ENCODE data around the gene GP1BB.

The GP1BB gene

DNA sequence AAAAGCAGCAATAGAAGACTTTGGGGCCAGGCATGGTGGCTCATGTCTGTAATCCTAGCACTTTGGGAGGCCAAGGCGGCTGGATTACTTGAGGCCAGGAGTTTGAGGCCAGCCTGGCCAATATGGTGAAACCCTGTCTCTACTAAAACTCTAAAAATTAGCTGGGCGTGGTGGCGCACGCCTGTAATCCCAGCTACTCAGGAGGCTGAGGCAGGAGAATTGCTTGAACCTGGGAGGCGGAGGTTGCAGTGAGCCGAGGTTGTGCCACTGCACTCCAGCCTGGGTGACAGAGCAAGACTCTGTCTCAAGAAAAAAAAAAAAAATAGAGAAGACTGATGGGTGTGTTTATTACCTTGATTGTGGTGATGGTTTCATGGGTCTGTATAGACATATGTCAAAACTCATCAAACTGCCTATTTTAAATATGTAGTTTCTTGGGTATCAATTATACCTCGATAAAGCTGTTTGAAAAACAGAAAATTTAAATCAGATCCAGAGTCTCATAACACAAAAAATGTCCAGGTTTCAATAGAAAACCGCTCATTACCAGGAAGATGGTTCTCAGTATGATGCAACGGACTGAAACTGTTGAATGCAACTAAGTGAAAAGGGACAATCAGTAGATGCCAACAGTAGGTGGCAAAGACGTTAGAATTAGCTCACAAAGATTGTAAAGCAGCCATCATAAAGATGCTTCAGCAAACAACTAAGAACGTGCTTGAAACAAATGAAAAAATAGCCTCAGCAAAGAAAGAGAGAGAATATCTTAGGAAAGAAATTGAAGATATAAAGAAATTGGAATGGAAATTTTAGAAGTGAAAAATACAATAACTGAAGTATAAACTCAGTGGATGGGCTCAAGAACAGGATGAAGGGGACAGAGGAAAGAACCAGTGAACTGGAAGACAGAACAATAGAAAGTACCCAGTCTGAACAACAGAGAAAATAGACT lies 42.2 kb upstream of the GP1BB start:
- H3K36me3 ChIP-seq (ENCODE audit: control insufficient read depth, insufficient read depth, low read length), result no peaks in the 10 kb centered on the region
- DNase-seq, result no peak
- no peaks in the 10 kb centered on the region for H3K4me1 ChIP-seq (ENCODE audit: control insufficient read depth, insufficient read depth, low read length, poor library complexity, severe bottlenecking)
- no peak overlapping the region for H3K4me3 ChIP-seq (ENCODE audit: insufficient read depth, low read depth, low read length, poor library complexity, severe bottlenecking)
- no peaks in the 10 kb centered on the region for H3K9me3 ChIP-seq (ENCODE audit: control insufficient read depth, low read length)
- H3K27ac ChIP-seq (ENCODE audit: insufficient read depth, low read length, poor library complexity, severe bottlenecking), result no peak overlapping the region
- H3K27me3 ChIP-seq (replicated peaks; ENCODE audit: control insufficient read depth, insufficient read depth, low read length, poor library complexity, severe bottlenecking), result peaks cover 16% of the 10 kb centered on the region

DNA sequence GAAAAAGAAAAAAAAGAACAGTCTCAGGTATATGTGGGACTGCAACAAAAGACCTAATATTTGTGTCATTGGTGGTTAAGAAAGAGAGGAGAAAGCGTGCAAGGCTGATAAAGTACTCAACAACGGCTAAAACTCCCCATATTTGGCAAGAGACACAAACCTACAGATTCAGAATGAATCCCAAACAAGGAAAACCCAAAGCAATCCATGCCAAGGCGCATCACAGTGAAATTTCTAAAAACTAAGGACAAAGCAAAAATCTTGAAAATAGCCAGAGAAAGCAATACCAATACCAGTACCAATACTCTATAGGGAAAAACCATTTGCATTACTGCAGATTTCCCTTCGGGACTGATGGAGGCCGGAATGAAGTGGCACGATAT lies 41.5 kb upstream of the GP1BB start:
- DNase-seq, result no peak
- H3K27ac ChIP-seq (ENCODE audit: insufficient read depth, low read length, poor library complexity, severe bottlenecking), result no peak overlapping the region
- no peaks in the 10 kb centered on the region for H3K4me1 ChIP-seq (ENCODE audit: control insufficient read depth, insufficient read depth, low read length, poor library complexity, severe bottlenecking)
- H3K9me3 ChIP-seq (ENCODE audit: control insufficient read depth, low read length), result no peaks in the 10 kb centered on the region
- no peaks in the 10 kb centered on the region for H3K36me3 ChIP-seq (ENCODE audit: control insufficient read depth, insufficient read depth, low read length)
- H3K4me3 ChIP-seq (ENCODE audit: insufficient read depth, low read depth, low read length, poor library complexity, severe bottlenecking), result no peak overlapping the region
- H3K27me3 ChIP-seq (replicated peaks; ENCODE audit: control insufficient read depth, insufficient read depth, low read length, poor library complexity, severe bottlenecking), result peaks cover 16% of the 10 kb centered on the region

DNA sequence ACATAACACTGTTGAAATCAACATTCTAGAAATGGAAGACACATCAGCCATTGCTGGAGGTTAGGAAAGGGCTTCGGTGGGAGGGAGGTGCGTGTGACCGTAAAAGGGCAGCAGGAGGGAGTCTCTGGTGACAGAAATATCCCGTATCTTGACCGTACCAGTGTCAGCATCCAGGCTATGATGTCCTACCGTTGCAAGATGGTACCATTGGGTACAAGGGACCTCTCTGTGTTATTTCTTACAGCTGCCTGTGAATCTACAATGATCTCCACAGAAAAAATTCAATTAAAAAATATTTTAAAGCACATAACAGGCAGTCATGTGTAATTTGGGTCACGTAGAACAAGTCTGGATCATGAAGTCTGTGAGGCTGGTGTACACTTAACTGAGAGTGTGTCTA lies 36.4 kb upstream of the GP1BB start:
- H3K27me3 ChIP-seq (replicated peaks; ENCODE audit: control insufficient read depth, insufficient read depth, low read length, poor library complexity, severe bottlenecking), result no peaks in the 10 kb centered on the region
- DNase-seq, result no peak
- H3K27ac ChIP-seq (ENCODE audit: insufficient read depth, low read length, poor library complexity, severe bottlenecking), result no peak overlapping the region
- no peak overlapping the region for H3K4me3 ChIP-seq (ENCODE audit: insufficient read depth, low read depth, low read length, poor library complexity, severe bottlenecking)
- no peaks in the 10 kb centered on the region for H3K36me3 ChIP-seq (ENCODE audit: control insufficient read depth, insufficient read depth, low read length)
- H3K4me1 ChIP-seq (ENCODE audit: control insufficient read depth, insufficient read depth, low read length, poor library complexity, severe bottlenecking), result no peaks in the 10 kb centered on the region
- H3K9me3 ChIP-seq (ENCODE audit: control insufficient read depth, low read length), result no peaks in the 10 kb centered on the region

DNA sequence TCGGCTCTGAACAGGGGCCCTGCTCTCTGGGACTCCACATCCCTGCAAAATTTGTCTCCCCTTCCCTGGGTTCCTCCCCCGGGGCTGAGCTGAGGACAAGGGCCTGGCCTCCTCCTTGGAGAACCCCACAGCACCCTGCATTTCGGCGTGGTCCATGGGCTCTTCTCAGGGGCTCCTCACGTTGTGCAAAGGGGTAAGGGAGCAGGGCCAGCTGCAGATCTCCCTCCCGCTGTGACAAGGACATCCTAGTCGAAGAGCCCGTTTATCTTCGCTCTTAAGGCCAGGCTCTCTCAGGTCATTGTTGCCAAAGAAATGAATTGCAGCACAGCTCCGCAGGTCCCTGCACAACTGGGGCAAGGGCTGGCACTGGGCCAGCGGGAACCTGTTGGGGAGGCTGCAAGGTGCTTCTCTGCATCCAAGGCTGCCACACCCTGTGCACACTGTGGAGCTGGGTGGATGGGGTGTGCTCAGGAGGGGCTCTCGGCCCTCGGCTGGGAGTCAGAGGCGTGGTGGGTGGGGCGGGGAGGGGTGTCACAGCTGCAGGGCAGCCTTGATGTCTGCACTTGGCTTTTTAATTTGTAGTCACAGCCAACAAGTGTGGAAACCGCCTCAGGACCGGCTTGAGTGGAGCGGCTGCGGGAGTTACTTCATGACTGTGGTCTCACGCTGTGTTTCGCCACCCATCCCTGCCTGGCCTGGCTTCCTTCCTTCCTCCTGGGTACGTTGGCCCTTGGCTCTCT lies 35.6 kb upstream of the GP1BB start:
- Histone ChIP-seq H3K27me3 (replicated peaks; ENCODE audit: control insufficient read depth, insufficient read depth, low read length, poor library complexity, severe bottlenecking) (no peaks in the 10 kb centered on the region), H3K27ac (ENCODE audit: insufficient read depth, low read length, poor library complexity, severe bottlenecking) (no peak overlapping the region), H3K9me3 (ENCODE audit: control insufficient read depth, low read length) (no peaks in the 10 kb centered on the region), H3K4me1 (ENCODE audit: control insufficient read depth, insufficient read depth, low read length, poor library complexity, severe bottlenecking) (no peaks in the 10 kb centered on the region), H3K4me3 (ENCODE audit: insufficient read depth, low read depth, low read length, poor library complexity, severe bottlenecking) (no peak overlapping the region), H3K36me3 (ENCODE audit: control insufficient read depth, insufficient read depth, low read length) (no peaks in the 10 kb centered on the region)
- DNase-seq, result no peak

DNA sequence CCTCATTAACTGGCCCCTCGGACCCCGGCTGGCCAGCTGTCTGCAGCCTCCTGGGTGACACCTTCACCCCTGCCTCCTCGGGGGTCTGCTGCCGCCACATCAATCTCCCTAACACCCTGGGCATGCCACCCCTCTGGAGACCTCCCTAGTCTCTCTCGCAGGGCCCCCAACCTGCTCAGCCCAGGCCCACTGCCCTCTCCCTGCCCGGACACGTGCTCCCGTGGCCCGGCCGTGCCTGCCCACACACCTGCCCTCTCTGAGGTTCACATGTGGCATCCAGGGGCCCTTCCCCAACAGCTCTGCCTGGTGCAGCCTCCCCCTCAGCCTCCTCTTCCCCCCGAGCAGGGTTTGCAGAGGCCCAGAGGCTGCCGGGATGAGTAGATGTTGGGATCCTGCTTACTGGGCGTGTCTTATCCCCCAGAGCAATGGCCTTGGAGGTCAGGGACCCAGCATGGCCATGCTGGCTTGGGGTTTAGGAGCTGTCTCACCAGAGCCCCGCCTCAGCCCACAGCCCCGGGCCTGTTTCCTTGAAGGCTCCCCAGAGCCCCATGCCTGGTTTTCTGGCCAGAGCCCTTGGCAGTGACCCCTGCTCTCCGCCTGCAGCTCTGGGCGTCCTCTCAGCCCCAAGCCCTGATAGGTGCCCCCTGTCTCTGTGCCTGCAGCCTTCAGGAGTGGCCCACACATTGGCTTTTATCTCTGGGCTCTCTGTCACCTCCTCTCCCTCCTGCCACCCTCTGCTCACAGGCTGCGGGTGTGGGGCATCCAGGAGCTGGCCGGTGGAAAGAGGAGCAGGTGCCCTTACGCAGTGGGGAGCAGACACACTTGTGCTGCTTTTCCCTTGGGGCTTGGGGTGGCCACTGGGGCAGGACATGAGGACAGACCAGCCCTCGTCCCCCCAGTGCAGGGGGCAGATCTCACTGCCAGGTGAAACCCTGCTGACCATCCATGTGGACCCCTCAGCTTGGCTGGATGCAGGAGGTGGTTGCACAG lies 34.7 kb upstream of the GP1BB start:
- H3K4me1 ChIP-seq (ENCODE audit: control insufficient read depth, insufficient read depth, low read length, poor library complexity, severe bottlenecking), result no peaks in the 10 kb centered on the region
- no peak overlapping the region for H3K27ac ChIP-seq (ENCODE audit: insufficient read depth, low read length, poor library complexity, severe bottlenecking)
- H3K9me3 ChIP-seq (ENCODE audit: control insufficient read depth, low read length), result no peaks in the 10 kb centered on the region

DNA sequence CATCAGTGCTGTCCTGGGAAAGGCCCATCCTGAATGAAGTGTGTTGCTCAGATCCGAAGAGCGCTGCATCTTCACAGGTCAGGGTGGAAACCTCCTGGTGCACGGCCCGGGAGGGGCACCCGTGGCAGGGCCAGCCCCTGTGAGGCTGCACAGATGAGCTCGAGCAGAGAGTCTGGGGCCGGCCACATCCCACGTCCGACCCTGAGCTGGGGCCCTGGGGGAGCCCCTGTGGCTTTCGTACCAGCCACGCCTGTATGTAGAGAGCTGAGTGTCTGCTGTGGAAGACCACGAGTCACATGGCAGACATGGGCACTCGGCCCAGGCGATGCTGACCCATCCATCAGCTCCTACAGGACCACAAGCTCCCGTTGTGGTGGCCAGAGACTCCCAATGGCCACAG lies 33.9 kb upstream of the GP1BB start:
- Histone ChIP-seq H3K27ac (ENCODE audit: insufficient read depth, low read length, poor library complexity, severe bottlenecking) (no peak overlapping the region), H3K4me3 (ENCODE audit: insufficient read depth, low read depth, low read length, poor library complexity, severe bottlenecking) (no peak overlapping the region), H3K27me3 (replicated peaks; ENCODE audit: control insufficient read depth, insufficient read depth, low read length, poor library complexity, severe bottlenecking) (no peaks in the 10 kb centered on the region), H3K4me1 (ENCODE audit: control insufficient read depth, insufficient read depth, low read length, poor library complexity, severe bottlenecking) (no peaks in the 10 kb centered on the region), H3K36me3 (ENCODE audit: control insufficient read depth, insufficient read depth, low read length) (no peaks in the 10 kb centered on the region), H3K9me3 (ENCODE audit: control insufficient read depth, low read length) (no peaks in the 10 kb centered on the region)
- no peak for DNase-seq

More for the DNA sequence above, 34.7 kb upstream of the GP1BB start:
- Histone ChIP-seq H3K4me3 (ENCODE audit: insufficient read depth, low read depth, low read length, poor library complexity, severe bottlenecking) (no peak overlapping the region), H3K27me3 (replicated peaks; ENCODE audit: control insufficient read depth, insufficient read depth, low read length, poor library complexity, severe bottlenecking) (no peaks in the 10 kb centered on the region), H3K36me3 (ENCODE audit: control insufficient read depth, insufficient read depth, low read length) (no peaks in the 10 kb centered on the region)
- no peak for DNase-seq

DNA sequence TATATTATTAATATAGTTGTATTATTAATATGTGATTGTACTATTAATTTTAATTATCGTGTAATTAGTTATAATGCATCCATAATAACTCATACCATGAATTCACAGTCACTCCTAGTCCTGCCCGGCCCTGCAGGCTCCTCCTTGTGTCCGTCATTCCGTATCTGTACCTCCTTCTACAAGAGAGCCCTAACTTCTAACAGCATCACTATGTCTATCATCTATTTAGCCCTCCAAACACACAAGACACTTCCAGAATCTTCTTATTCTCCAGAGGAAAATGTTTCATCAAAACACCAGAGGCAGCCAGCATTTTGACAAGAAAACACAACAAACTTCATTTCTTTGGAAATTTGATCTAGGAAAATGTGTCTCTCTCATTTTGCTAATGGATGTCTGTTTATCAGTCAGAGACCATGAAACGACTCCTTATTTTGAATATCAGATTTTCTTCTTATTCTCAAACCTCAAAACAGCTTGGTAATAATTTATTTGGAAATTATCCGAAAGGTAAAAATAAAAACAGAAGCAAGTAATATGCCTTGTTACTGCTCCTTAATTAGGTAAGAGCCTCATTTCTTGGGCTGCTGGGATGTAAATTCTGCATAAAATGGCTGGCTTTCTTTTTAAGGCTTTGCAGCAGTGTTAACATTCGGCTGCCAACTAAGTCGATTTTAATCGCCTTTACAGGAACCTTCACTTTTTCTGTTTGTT lies 32.2 kb upstream of the GP1BB start:
- no peak overlapping the region for H3K27ac ChIP-seq (ENCODE audit: insufficient read depth, low read length, poor library complexity, severe bottlenecking)
- H3K27me3 ChIP-seq (replicated peaks; ENCODE audit: control insufficient read depth, insufficient read depth, low read length, poor library complexity, severe bottlenecking), result no peaks in the 10 kb centered on the region
- H3K36me3 ChIP-seq (ENCODE audit: control insufficient read depth, insufficient read depth, low read length), result no peaks in the 10 kb centered on the region
- H3K4me1 ChIP-seq (ENCODE audit: control insufficient read depth, insufficient read depth, low read length, poor library complexity, severe bottlenecking), result no peaks in the 10 kb centered on the region
- no peak overlapping the region for H3K4me3 ChIP-seq (ENCODE audit: insufficient read depth, low read depth, low read length, poor library complexity, severe bottlenecking)
- DNase-seq, result no peak
- H3K9me3 ChIP-seq (ENCODE audit: control insufficient read depth, low read length), result no peaks in the 10 kb centered on the region

DNA sequence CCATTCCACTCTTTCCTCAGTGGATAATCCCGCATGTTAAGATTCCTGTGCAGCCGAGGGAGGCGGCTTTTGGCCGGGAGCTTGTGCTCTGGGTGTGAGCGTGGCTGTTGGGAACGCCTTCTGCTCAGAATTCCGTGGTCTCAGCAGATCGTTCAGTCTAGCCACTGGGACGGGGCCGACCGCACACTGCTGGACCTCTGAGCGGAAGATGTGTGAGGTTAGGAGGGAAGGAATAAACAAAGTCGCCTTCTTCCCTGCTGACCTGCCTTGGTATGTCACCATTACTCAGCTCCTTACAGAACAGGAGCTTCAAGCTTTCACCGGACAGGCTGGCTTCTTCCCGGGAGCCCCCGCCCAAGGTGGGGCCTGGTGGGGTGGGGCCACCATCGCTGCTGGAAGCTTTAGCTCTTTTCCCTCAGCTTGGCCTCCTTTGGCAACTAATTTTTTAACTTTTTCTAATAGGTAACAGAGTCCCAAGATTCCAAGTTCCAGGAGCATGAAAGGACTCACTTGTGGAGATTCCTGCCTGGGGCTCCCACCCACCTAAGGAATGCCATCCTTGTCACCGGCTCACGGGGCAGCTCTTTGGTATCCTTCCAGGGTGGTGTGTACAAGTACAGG lies 31.5 kb upstream of the GP1BB start:
- no peaks in the 10 kb centered on the region for H3K9me3 ChIP-seq (ENCODE audit: control insufficient read depth, low read length)
- no peaks in the 10 kb centered on the region for H3K4me1 ChIP-seq (ENCODE audit: control insufficient read depth, insufficient read depth, low read length, poor library complexity, severe bottlenecking)
- H3K4me3 ChIP-seq (ENCODE audit: insufficient read depth, low read depth, low read length, poor library complexity, severe bottlenecking), result no peak overlapping the region
- H3K27me3 ChIP-seq (replicated peaks; ENCODE audit: control insufficient read depth, insufficient read depth, low read length, poor library complexity, severe bottlenecking), result no peaks in the 10 kb centered on the region
- DNase-seq, result no peak
- H3K36me3 ChIP-seq (ENCODE audit: control insufficient read depth, insufficient read depth, low read length), result no peaks in the 10 kb centered on the region
- no peak overlapping the region for H3K27ac ChIP-seq (ENCODE audit: insufficient read depth, low read length, poor library complexity, severe bottlenecking)

DNA sequence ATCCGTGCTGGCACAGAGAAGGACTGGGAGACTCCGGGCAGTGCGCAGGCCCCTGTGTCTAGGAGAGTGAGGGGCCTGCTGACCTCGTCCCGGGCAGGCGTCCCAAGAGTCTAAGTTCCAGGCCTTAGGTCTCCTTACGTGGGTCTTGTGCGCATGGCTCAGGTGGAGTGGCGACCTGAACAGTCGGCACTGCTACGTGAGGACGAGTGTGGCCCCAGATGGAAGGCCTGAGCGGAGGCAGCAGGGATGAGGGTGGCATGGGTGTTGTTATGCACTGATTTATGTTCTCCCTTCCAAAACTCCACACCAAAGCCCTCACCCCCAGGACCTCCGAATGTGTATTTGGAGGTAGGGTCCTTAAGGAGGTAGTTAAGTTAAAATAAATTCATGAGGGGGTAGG lies 29.8 kb upstream of the GP1BB start:
- no peak overlapping the region for H3K4me3 ChIP-seq (ENCODE audit: insufficient read depth, low read depth, low read length, poor library complexity, severe bottlenecking)
- no peaks in the 10 kb centered on the region for H3K27me3 ChIP-seq (replicated peaks; ENCODE audit: control insufficient read depth, insufficient read depth, low read length, poor library complexity, severe bottlenecking)
- H3K4me1 ChIP-seq (ENCODE audit: control insufficient read depth, insufficient read depth, low read length, poor library complexity, severe bottlenecking), result no peaks in the 10 kb centered on the region
- no peak overlapping the region for H3K27ac ChIP-seq (ENCODE audit: insufficient read depth, low read length, poor library complexity, severe bottlenecking)
- no peaks in the 10 kb centered on the region for H3K36me3 ChIP-seq (ENCODE audit: control insufficient read depth, insufficient read depth, low read length)
- H3K9me3 ChIP-seq (ENCODE audit: control insufficient read depth, low read length), result no peaks in the 10 kb centered on the region
- no peak for DNase-seq
